Posterior vena cava (tissue), 2 donors: ENCODE results near the gene IL16. TPM values are rescaled to one million over a fixed set of nuclear protein-coding genes. Genes with fewer than 3 reads are reported as not detected.

Experiments
- total RNA-seq, 2 donors: library from RNA; stranded (reverse); fragmentation: NEBNext Ultra II Directional; extraction: Animal tissue kit (Norgen Biotek cat#: 25700); gene quantifications; one replicate each; pipeline ENCODE4 v1.2.1, GENCODE V29; 2021
- donor health status: DM: yes; HTN: yes; CAD: no.
- donor health status: DM: yes; HTN: yes; CAD: no.

The IL16 gene
- total RNA-seq, 2 donors from 2014 or later, result 12.1 to 21.8 TPM

Other genes starting within 250 kb of the IL16 start
- 10 to 100 TPM; 21.0 to 24.1 TPM for gene MESD, start 207.1 kb upstream of the IL16 start, total RNA-seq
- 10 to 100 TPM; 17.6 to 24.2 TPM for gene TLNRD1, start 196.0 kb upstream of the IL16 start, total RNA-seq
- under 1 TPM in 1 of 2 donors, not detected in 1; 0.52 TPM for gene CFAP161, start 62.6 kb upstream of the IL16 start, total RNA-seq
- gene STARD5, start 127.3 kb downstream of the IL16 start, total RNA-seq, result 1 to 10 TPM; 3.9 to 5.9 TPM
- not detected for gene TMC3, start 177.3 kb downstream of the IL16 start, total RNA-seq